Retina (tissue), 1 donor: ENCODE measurements around the gene L1CAM.
"Not testable (repeated sequence)": the region's sequence is repeated elsewhere in the genome, so short reads cannot be mapped to it uniquely, and the experiment has no call there.

Experiments used
- DNase-seq: peaks from one replicate; pipeline ENCODE4 v3.0.0-alpha.2; 2016

L1CAM gene

DNA sequence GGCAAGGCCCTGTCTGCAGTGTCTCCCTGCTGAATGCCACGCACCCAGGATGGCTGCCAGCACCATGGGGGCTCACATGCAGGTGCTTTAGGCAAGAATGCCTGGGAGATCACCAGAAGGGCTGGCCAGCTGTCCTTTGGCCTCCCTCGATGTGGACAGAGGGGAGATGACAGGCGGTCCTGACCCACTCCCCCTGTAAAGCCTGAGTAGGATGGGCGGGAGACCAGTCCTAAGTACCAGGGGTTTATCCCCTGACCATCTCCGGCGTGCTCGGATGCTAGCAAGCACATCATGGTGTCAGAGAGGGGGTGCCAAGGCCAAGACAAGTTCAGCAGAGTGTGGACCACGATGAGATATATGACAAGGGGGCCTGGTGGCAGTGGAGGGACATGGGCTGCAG lies 60.9 kb downstream of the L1CAM start:
- no peak for DNase-seq

DNA sequence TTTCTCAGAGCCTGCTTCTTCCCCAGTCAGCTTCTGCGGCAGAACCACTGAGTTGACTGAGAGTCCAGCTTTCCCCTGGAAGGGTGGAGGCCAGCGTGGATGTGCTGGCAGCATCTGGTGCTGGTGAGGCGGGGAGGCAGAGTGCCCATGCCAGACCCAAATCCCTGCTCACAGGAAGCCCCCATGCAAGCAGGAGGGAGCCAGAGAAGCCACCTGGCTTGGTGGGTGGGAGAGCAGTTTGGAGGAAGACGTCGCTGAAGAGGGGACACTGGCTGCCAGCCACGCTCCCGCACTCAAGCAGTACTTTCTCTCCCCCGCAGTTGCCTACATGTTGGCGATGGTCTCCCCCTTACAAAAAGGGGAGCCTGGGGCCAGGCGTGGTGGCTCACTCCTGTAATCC lies 61.6 kb downstream of the L1CAM start:
- no peak for DNase-seq

DNA sequence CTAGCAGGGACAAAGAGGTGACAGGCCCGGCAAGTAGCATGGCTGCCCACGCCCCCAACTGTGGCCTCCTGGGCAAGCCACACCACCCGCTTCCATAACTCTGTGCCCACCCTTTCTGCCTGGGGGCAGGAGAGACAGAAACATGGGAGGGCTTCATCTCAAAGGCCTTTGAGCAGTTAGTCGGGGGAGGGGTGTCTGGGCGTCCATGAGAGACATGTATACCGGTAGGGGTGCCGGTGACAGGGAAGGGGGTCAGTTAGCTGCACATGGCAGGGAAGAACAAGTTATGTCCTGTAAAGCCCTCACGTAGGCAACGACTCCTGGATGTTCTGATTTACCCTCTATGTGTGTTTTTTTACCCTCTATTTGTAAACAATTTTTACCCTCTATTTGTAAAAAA lies 64.9 kb downstream of the L1CAM start:
- no peak for DNase-seq

DNA sequence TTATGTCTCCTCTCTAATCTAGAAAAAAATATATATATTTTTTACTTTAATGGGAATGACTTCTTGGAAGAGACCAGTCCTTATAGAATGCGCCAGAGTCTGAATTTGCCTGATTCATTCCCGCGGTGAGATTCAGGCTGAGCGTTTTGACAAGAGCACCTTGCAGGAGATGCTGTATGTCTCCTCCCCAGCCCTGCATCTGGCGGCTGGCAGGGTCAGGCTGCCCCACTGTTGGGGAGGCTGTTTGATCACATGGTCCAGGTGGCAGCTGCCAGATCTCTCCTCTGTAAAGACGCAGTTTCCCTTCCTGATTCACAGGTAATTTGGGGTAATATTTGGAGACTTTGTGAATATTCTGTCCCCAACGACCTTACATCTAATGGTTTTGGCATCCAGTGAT lies 65.4 kb downstream of the L1CAM start:
- DNase-seq = no peak

DNA sequence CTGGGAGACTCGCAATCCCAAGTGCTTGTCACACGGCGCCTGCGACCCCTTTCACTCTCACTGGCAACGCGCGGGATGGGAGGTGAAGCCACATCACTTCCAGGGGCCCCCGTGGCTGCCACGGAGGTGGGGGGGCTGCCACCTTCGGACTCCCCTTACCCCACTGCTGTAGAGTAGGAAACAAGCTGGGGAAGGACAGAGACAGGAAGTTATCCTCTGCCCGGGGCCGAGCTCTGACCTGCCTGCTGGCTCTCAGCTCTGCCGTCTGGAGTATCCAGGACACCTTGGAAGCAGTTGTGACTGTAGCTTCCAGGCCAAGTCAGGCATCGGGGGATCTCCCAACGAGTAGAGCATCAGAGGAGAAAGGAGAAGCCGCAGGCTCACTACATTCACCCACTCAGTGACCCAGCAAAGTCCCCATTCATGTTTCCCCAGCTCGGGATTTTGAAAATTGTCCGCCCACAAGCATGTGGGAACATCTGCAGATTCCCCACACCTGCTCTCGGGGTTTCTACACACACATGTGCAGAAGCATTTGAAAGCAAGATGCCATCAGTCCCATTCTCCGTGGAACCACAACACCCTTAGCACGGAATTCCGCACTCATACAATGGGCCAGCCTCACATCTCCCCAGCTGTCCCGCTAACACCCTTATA lies 66.5 kb downstream of the L1CAM start:
- DNase-seq = no peak

DNA sequence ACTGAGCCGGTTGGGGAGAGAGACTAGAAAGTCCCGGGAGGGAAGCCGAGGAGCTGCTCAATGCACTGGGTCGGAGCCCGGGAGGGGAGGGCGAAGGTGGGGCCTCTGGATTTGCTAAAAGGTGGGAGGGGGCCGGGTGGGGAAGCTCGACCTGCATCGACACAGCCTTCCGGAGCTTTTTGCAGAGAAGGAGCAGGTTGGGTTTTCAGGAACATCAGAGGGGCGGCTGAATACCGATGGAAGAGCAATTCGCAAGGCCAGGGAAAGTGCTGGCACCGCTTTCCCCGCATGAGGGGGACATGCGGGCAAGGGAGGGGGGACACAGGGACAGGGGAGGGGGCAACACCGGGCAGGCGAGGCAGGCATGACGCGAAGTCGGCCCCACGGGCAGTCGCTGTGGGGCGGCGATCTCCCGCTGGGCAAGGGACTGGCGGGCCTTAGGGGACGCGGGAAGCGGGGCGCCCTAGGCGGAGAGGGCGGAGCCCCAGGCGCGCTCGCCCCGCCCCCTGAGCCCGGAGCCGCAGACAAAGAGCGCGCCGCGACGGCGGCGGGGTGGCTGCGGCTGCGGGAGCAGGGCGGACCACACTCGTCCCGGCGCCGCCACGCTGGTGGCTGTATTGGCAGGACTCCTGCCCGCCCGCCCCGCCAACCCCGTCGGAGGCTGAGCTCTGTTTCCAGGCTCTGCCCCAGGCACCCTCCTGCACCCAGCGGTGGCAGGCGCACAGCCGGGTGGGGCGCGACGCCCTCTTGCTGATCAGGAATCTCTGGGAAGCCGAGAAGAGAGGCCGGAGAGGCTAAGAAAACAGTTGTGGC lies 67.2 kb downstream of the L1CAM start:
- peak; percentile 82 for DNase-seq

DNA sequence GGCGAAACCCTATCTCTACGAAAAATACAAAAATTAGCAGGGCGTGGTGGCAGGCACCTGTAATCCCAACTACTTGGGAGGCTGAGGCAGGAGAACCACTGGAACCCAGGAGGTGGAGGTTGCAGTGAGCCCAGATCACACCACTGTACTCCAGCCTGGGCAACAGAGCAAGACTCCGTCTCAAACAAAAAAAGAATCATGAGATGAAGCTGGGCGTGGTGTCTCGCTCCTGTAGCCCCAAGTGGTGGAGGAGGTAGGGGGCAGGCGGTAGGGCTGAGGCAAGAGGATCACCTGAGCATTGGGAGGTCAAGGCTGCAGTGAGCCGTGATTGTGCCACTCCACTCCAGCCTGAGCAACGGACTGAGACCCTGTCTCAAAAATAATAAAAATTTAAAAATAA lies 67.9 kb downstream of the L1CAM start:
- not testable (repeated sequence) for DNase-seq

DNA sequence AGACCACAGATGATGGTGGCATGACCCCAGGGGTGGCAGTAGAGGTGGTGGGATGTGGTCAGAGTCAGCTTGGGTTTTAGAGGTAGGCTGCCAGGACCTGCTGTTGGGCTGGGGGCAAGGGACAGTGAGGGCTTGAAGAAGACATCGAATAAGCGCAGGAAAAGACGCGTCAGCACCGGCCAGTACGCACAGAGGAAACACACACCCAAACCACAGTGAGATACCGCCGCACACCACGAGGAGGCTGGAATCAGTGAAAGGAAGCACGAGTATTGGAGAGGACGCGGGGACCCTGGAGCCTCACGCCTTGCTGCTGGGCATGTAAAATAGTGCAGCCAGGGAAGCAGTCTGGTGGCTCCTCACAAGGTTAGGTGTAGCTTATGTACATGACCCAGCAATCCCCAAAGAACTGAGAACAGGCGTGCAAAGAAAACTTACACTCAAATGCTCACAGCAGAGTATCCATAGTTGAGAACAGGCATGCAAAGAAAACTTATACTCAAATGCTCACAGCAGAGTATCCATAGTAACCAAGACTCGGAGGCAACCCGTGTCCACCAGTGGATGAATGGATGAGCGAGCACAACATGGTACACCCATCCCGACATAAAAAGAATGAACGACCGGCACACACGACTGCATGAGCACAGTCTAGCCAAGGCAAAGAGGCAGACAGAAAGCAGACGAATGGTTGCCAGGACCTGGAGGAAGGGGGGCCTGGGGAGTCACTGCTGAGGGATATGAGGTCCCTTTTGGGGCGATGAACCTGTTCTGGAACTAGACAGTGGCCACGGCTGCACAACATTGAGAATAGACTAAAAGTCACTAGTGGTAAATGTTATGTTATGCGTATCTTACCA lies 68.9 kb downstream of the L1CAM start:
- DNase-seq = no peak

DNA sequence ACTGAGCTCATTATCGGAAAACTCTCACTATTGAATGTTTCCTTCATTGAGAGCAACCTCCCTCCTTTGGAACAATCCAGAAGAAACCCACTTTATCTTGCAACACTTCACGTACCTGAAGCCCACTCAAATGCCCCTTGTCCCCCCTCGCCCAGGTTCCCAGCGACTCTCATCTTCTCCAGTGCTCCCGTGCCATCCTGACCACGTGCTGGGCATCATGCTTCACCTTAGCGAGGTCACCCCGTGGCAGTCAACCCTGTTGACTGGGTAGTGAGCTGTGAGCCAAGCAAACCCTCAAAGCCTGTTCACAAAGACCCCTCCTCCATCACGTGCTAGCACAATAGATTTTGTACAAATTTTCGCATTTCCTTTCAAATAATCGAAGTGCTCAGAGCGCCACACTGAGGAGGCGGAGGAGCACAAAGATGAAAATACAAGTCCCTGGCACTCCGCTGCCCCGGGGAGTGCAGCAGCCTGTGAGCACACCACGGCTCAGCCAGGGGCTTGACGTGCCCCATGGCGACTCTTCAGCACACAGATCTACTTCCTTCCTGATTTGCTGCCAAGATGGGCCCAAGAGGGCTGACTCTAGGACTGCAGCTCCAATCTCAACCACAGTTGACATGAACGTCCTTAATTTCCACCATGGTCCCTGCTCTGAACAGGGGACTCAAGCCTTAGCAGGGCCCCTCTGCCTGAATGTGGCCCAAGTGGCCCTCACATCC lies 71.2 kb downstream of the L1CAM start:
- DNase-seq = no peak

DNA sequence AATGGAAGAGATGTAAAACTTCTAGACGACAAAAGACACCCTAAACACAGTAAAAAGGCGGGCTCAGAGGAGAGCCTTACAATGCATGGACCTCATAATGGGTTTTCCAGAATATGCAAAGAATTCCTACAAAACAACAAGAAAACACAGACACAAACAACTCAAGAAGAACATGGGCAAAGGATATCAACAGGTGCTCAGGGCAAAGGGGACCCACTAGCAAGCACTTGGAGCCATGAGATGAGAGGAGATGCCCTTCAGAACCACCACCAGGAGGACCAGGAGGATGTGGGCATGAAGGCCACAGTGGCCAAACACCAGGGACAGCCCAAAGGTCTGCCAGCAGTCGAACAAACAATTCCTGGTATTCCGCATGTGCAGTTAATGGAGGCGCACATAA lies 72.8 kb downstream of the L1CAM start:
- no peak for DNase-seq

DNA sequence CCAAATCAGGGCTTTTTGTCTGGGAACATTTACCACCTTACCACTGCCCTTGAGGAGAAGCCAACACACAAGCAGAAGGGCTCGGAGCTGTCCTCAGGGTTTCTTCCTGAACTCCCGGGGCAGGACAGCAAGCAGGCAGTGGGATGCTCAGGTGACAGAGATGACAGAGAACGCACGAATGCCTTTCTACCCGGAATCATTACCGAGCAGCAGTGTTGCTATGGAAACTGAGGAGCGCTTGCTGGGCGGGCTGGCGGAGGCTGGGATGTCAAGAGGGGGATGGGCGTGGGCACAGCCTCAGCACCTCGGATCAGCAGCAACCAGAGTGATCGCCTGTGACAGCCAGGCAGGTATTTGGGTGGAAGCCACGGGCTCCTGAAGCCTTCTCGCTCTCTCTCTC lies 73.8 kb downstream of the L1CAM start:
- DNase-seq = no peak
